Common myeloid progenitor, CD34-positive (primary cell): ENCODE results near the gene NEK6.
A peak's percentile ranks its signal among the peaks of the same experiment; 100 is the strongest.

ENCODE experiments used
- CTCF ChIA-PET: fragments of 350-600 bp; sonication (Branson Sonifier 250); formaldehyde crosslinking; loops from one replicate; lab custom pipeline; 2021; ENCODE audit warnings: antibody characterized with exemption; lab: Charles Lee
- POLR2A ChIA-PET: fragments of 350-600 bp; sonication (Branson Sonifier 250); formaldehyde crosslinking; loops from one replicate; lab custom pipeline; 2021; ENCODE audit warnings: antibody characterized with exemption; lab: Charles Lee
- DNase-seq, 3 donors: peaks; one replicate each; pipeline versions ENCODE4 v3.0.0 to v3.0.0-alpha.2; 2013
- H3K27ac ChIP-seq, 2 experiments: 1 replicate in 1 of 2; 2 replicates in 1 of 2; pipeline ENCODE4 v1.7.0; 2013; ENCODE audit warnings: inconsistent platforms in 2 of 2, low read length in 2 of 2, mild to moderate bottlenecking in 2 of 2, low read depth in 1 of 2, moderate library complexity in 1 of 2; ENCODE audit not compliant: severe bottlenecking in 2 of 2, insufficient read depth in 1 of 2, poor library complexity in 1 of 2
- H3K27me3 ChIP-seq, 5 experiments: replicated peaks in 2 of 5; 1 replicate in 3 of 5; 2 replicates in 2 of 5; pipeline versions ENCODE4 v1.6.1 to v1.7.0; 2013; ENCODE audit warnings: low read length in 4 of 5, mild to moderate bottlenecking in 2 of 5, moderate library complexity in 2 of 5, inconsistent platforms in 1 of 5; ENCODE audit not compliant: insufficient read depth in 5 of 5, control insufficient read depth in 4 of 5
- H3K36me3 ChIP-seq, 4 experiments: 1 replicate in 2 of 4; 2 replicates in 2 of 4; pipeline versions ENCODE4 v1.6.1 to v1.7.0; 2013; ENCODE audit warnings: low read length in 3 of 4, control low read depth in 1 of 4, mild to moderate bottlenecking in 1 of 4; ENCODE audit not compliant: control insufficient read depth in 4 of 4, insufficient read depth in 4 of 4
- H3K4me1 ChIP-seq, 4 experiments: 1 replicate in 3 of 4; 2 replicates in 1 of 4; pipeline versions ENCODE4 v1.6.1 to v1.7.1; 2013; ENCODE audit warnings: low read length in 3 of 4, mild to moderate bottlenecking in 3 of 4, control low read depth in 1 of 4, inconsistent platforms in 1 of 4, moderate library complexity in 1 of 4; ENCODE audit not compliant: control insufficient read depth in 4 of 4, insufficient read depth in 4 of 4; ENCODE audit errors: control extremely low read depth in 1 of 4
- H3K4me3 ChIP-seq, 7 experiments: 1 replicate in 4 of 7; 2 replicates in 3 of 7; pipeline versions ENCODE4 v1.5.1 to v1.7.0; 2013; ENCODE audit warnings: mild to moderate bottlenecking in 7 of 7, low read length in 6 of 7, moderate library complexity in 6 of 7, inconsistent platforms in 2 of 7, low read depth in 2 of 7, control low read depth in 1 of 7; ENCODE audit not compliant: insufficient read depth in 4 of 7, control insufficient read depth in 1 of 7; ENCODE audit errors: extremely low read depth in 1 of 7
- H3K9me3 ChIP-seq, 5 experiments: 1 replicate in 4 of 5; 2 replicates in 1 of 5; pipeline versions ENCODE4 v1.6.1 to v1.7.1; 2013; ENCODE audit warnings: low read length in 4 of 5, mild to moderate bottlenecking in 2 of 5, inconsistent platforms in 1 of 5, low read depth in 1 of 5, moderate library complexity in 1 of 5; ENCODE audit not compliant: control insufficient read depth in 4 of 5, insufficient read depth in 2 of 5; ENCODE audit errors: control extremely low read depth in 1 of 5
- WGBS: methylation state at CpG from one replicate; pipeline ENCODE4 v1.1.5; 2013; ENCODE audit not compliant: insufficient coverage; 5-methylcytosine and 5-hydroxymethylcytosine counted together

NEK6 gene

GRCh38 chr9:124285490-124285889 is 27.7 kb downstream of the NEK6 start:
- peak overlapping the region in 1 of 7 experiments; percentile 10 for H3K4me3 ChIP-seq
- H3K4me1 ChIP-seq: peaks cover 3 to 97% (median 83%) of the 10 kb centered on the region in 4 experiments
- no peaks in the 10 kb centered on the region for H3K27me3 ChIP-seq
- 94% methylated on average over 9 of the region's 11 CpGs for WGBS
- H3K36me3 ChIP-seq: peaks cover 0 to 26% (median 0%) of the 10 kb centered on the region in 4 experiments
- ChIA-PET CTCF (interaction anchor here (2.2 kb wide), 1 partner anchor 10 kb away, joined by 5 read pairs; no protein-coding TSS in a partner anchor), POLR2A (no interaction called here)
- H3K9me3 ChIP-seq: no peaks in the 10 kb centered on the region
- DNase-seq: no peak
- H3K27ac ChIP-seq: peak overlapping the region; percentile 62 to 84

- peaks cover 3 to 97% (median 83%) of the 10 kb centered on the region in 4 experiments for H3K4me1 ChIP-seq
- peaks cover 0 to 24% (median 0%) of the 10 kb centered on the region in 4 experiments for H3K36me3 ChIP-seq
- peak; percentile 85 to 96 (median 94) for DNase-seq
- 1% methylated on average over 9 of the region's 9 CpGs for WGBS
- H3K9me3 ChIP-seq: no peaks in the 10 kb centered on the region
- peak overlapping the region; percentile 62 to 84 for H3K27ac ChIP-seq
- H3K27me3 ChIP-seq: no peaks in the 10 kb centered on the region
- ChIA-PET CTCF (interaction anchor here (0.6 to 0.8 kb wide), 2 partner anchors 15 to 27 kb away, joined by 3 read pairs; no protein-coding TSS in a partner anchor), POLR2A (interaction anchor here (0.5 kb wide), 1 partner anchor 858 kb away, joined by 4 read pairs; no protein-coding TSS in a partner anchor)
- peak overlapping the region in 3 of 7 experiments; percentile 15 to 53 (median 48) for H3K4me3 ChIP-seq
These were observed 28.1 kb downstream of the NEK6 start for GRCh38 chr9:124285903-124286291.

GRCh38 chr9:124286292-124286931 is 28.7 kb downstream of the NEK6 start:
- H3K9me3 ChIP-seq: no peaks in the 10 kb centered on the region
- peak overlapping the region; percentile 62 to 84 for H3K27ac ChIP-seq
- ChIA-PET CTCF (interaction anchor here (0.6 to 0.8 kb wide), 2 partner anchors 15 to 27 kb away, joined by 3 read pairs; no protein-coding TSS in a partner anchor), POLR2A (interaction anchor here (0.5 kb wide), 1 partner anchor 857 kb away, joined by 4 read pairs; no protein-coding TSS in a partner anchor)
- H3K4me1 ChIP-seq: peaks cover 6 to 97% (median 83%) of the 10 kb centered on the region in 4 experiments
- H3K27me3 ChIP-seq: no peaks in the 10 kb centered on the region
- H3K4me3 ChIP-seq: peak overlapping the region in 3 of 7 experiments; percentile 15 to 53 (median 48)
- DNase-seq: peak; percentile 54 to 92 (median 85)
- peaks cover 0 to 24% (median 0%) of the 10 kb centered on the region in 4 experiments for H3K36me3 ChIP-seq
- WGBS: 32% methylated on average over 14 of the region's 14 CpGs

- Histone ChIP-seq H3K4me1 (peaks cover 6 to 99% (median 93%) of the 10 kb centered on the region in 4 experiments), H3K27me3 (no peaks in the 10 kb centered on the region), H3K27ac (peak overlapping the region in 1 of 2 experiments; percentile 46), H3K4me3 (peak overlapping the region in 3 of 7 experiments; percentile 19 to 66 (median 19)), H3K36me3 (peaks cover 0 to 29% (median 0%) of the 10 kb centered on the region in 4 experiments), H3K9me3 (no peaks in the 10 kb centered on the region)
- CTCF ChIA-PET: interaction anchor here (1.7 to 3.8 kb wide), 4 partner anchors 9 to 71 kb away, joined by 4 to 23 read pairs (median 8); no protein-coding TSS in a partner anchor
- DNase-seq: peak in 2 of 3 donors; percentile 85 to 90
- 65% methylated on average over 17 of the region's 21 CpGs for WGBS
- POLR2A ChIA-PET: interaction anchor here (0.7 kb wide), 1 partner anchor 25 kb away, joined by 3 read pairs; no protein-coding TSS in a partner anchor
These were observed 32.4 kb downstream of the NEK6 start for GRCh38 chr9:124290053-124290591.

GRCh38 chr9:124290743-124291554 is 33.2 kb downstream of the NEK6 start:
- Histone ChIP-seq H3K27me3 (no peaks in the 10 kb centered on the region), H3K36me3 (peaks cover 0 to 32% (median 0%) of the 10 kb centered on the region in 4 experiments), H3K4me1 (peaks cover 6 to 100% (median 93%) of the 10 kb centered on the region in 4 experiments), H3K4me3 (peak overlapping the region in 3 of 7 experiments; percentile 19 to 66 (median 25)), H3K9me3 (no peaks in the 10 kb centered on the region), H3K27ac (peak overlapping the region in 1 of 2 experiments; percentile 46)
- WGBS: 27% methylated on average over 14 of the region's 22 CpGs
- peak in 2 of 3 donors; percentile 70 to 74 for DNase-seq
- ChIA-PET CTCF (interaction anchor here (0.5 to 3.8 kb wide), 10 partner anchors 9 to 165 kb away, joined by 3 to 23 read pairs (median 4); no protein-coding TSS in a partner anchor), POLR2A (interaction anchor here (0.7 to 1.2 kb wide), 3 partner anchors 23 to 33 kb away, joined by 3 read pairs; partner anchors contain the start of gene NEK6)

GRCh38 chr9:124291801-124292396 is 34.1 kb downstream of the NEK6 start:
- ChIA-PET CTCF (interaction anchor here (1.0 to 3.8 kb wide), 9 partner anchors 10 to 166 kb away, joined by 3 to 23 read pairs (median 5); no protein-coding TSS in a partner anchor), POLR2A (interaction anchor here (1.2 kb wide), 2 partner anchors 24 to 34 kb away, joined by 3 read pairs; partner anchors contain the start of gene NEK6)
- H3K27ac ChIP-seq: no peak overlapping the region
- H3K27me3 ChIP-seq: no peaks in the 10 kb centered on the region
- no peaks in the 10 kb centered on the region for H3K9me3 ChIP-seq
- 11% methylated on average over 7 of the region's 11 CpGs for WGBS
- peak; percentile 53 to 87 (median 85) for DNase-seq
- H3K4me3 ChIP-seq: peak overlapping the region in 5 of 7 experiments; percentile 1 to 66 (median 25)
- peaks cover 6 to 100% (median 93%) of the 10 kb centered on the region in 4 experiments for H3K4me1 ChIP-seq
- peaks cover 0 to 41% (median 0%) of the 10 kb centered on the region in 4 experiments for H3K36me3 ChIP-seq
